Astrocyte of the cerebellum (primary cell): Measurements from ENCODE around the gene EVL.
A peak's percentile ranks its signal among the peaks of the same experiment; 100 is the strongest.

Experiments used
- DNase-seq: peaks from one replicate; pipeline ENCODE4 v3.0.0-alpha.2; 2011; ENCODE audit warnings: low read depth
- H3K4me3 ChIP-seq: 2 replicates; pipeline ENCODE4 v1.5.1; 2011; ENCODE audit warnings: mild to moderate bottlenecking, low read depth, low read length, moderate library complexity
- CTCF ChIP-seq: IDR thresholded peaks from 2 replicates; pipeline ENCODE4 v1.5.1; 2012; ENCODE audit warnings: low read length, low read depth, moderate library complexity, mild to moderate bottlenecking; ENCODE audit errors: missing control alignments
- in situ Hi-C: cut with HindIII; loops from 2 replicates; pipeline ENCODE4 v1.10.0; 2017; ENCODE audit warnings: low sequenced_read_pairs

The EVL gene

GRCh38 chr14:100106250-100107112, 41.3 kb downstream of the EVL start:
- no peak for TF ChIP-seq CTCF

DNA sequence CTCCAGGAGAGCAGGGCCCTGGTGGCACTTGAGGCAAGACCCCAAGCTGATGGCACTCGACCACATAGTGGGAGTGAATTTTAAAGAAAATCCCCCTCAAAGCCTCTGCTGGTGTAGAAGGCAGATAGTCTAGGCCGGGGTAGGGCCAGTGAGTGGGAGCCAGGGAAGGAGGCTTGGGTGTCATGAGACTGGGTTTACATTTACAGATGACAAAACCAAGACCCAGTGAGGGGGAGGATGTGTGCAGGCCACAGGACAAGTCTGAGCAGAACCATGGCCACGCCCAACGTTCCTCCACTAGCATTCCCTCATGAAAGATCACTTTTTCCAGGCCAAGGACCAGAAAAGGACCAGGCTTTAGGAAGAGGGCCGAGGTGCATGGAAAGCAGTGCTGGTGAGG, 42.0 kb downstream of the EVL start:
- no peak for DNase-seq
- in situ Hi-C loops = no loop called here
- H3K4me3 ChIP-seq = no peak overlapping the region
- no peak for TF ChIP-seq CTCF

More at GRCh38 chr14:100106250-100107112, 41.3 kb downstream of the EVL start:
- in situ Hi-C loops = no loop called here
- H3K4me3 ChIP-seq = no peak overlapping the region
- DNase-seq = no peak

DNA sequence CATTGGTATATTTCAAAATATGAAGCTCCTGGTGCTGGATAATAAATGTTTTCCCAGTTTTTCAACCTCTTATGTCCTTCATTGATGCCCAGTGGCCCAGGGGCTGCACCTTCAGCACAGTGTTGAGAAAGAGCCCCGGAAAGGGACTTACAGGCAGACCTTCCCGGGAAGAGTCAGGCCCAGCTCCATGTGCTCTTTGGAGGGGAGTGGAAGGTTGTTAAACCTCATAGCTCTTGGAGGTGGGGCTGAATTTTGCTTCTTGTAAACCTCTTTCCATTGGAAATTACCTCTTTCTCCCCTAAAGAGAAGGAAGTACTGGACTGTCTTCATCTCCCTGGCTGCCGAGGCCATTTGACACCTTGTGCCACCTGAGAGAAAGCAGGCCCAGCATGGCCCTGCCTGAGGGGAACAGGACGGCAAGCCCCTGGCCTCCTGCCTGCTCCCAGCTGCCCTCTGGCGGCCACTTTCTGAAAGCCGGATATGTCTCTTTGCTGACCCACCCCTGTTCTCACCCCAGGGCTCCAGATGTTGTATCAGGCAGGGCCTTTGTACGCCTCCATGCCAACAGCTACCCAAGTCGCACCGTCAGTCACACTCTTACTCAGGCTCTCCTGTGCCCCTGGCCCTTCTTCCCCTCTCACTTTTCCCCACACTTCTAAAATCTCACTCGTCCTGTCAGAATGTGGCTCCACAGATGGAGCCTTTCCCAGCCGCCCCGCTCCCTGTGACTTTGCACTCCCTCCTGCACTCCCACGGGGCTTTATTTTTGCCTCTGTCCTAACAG, 43.0 kb downstream of the EVL start:
- TF ChIP-seq CTCF = peak; percentile 92
- H3K4me3 ChIP-seq = no peak overlapping the region
- DNase-seq = peak; percentile 34
- in situ Hi-C loops = no loop called here

- H3K4me3 ChIP-seq = no peak overlapping the region
- no peak for DNase-seq
- TF ChIP-seq CTCF = no peak
- in situ Hi-C loops = no loop called here
Measured at GRCh38 chr14:100108840-100109593, 43.8 kb downstream of the EVL start.

- DNase-seq = no peak
- H3K4me3 ChIP-seq = no peak overlapping the region
- in situ Hi-C loops = no loop called here
- no peak for TF ChIP-seq CTCF
Measured at GRCh38 chr14:100109594-100109955, 44.4 kb downstream of the EVL start.

- H3K4me3 ChIP-seq = no peak overlapping the region
- no peak for DNase-seq
- TF ChIP-seq CTCF = no peak
- in situ Hi-C loops = no loop called here
Measured at GRCh38 chr14:100110816-100111215, 45.6 kb downstream of the EVL start.
